Esophagus squamous epithelium (tissue), 4 donors: ENCODE data around the gene KCNMB2.

Experiments
- POLR2A ChIP-seq, 4 donors: fragments of 450-650 bp; IDR thresholded peaks; one replicate each; pipeline ENCODE4 v1.6.1; 2017; ENCODE audit warnings: antibody characterized with exemption in 4 of 4, mild to moderate bottlenecking in 4 of 4, moderate library complexity in 3 of 4
- TF ChIP-seq, protein P1 (sequence below), 6 experiments: fragments of 450-650 bp in 4 of 6; fragments of 200-600 bp in 2 of 6; sonication (generic) in 2 of 6; IDR thresholded peaks; one replicate each; pipeline ENCODE4 v1.5.1; 2016 to 2019; ENCODE audit warnings: antibody characterized with exemption in 6 of 6, mild to moderate bottlenecking in 4 of 6, moderate library complexity in 4 of 6

DNA sequence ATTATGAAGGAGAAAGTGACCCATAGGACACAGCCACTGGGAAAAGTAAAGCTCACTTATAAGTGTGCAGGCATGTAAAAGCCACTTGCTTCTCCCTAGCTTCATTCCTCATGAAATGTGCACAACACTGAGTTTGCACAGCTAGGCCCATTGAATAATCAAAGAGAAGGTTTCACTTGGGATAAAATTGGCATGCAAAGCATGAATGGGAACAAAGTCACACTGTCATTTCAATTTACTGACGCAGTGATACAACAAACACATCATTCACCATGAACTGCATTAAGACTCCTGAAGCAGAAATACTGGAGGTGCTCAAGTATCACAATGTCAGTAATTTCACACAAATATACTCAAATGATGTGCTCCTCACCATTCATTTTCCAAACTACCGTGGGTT, 61.1 kb downstream of the KCNMB2 start:
- TF ChIP-seq, protein P1, sequence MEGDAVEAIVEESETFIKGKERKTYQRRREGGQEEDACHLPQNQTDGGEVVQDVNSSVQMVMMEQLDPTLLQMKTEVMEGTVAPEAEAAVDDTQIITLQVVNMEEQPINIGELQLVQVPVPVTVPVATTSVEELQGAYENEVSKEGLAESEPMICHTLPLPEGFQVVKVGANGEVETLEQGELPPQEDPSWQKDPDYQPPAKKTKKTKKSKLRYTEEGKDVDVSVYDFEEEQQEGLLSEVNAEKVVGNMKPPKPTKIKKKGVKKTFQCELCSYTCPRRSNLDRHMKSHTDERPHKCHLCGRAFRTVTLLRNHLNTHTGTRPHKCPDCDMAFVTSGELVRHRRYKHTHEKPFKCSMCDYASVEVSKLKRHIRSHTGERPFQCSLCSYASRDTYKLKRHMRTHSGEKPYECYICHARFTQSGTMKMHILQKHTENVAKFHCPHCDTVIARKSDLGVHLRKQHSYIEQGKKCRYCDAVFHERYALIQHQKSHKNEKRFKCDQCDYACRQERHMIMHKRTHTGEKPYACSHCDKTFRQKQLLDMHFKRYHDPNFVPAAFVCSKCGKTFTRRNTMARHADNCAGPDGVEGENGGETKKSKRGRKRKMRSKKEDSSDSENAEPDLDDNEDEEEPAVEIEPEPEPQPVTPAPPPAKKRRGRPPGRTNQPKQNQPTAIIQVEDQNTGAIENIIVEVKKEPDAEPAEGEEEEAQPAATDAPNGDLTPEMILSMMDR (IDR thresholded peaks at IDR 0.05) = no peak
- TF ChIP-seq POLR2A (IDR thresholded peaks at IDR 0.05) = no peak
